Measurements from ENCODE around the gene HSPBP1. TPM values are rescaled to one million over a fixed set of nuclear protein-coding genes. Genes with fewer than 3 reads are reported as not detected.

The HSPBP1 gene
- total and polyA plus RNA-seq, 2 of the 13 experiments (the other 11 are each of a cell fraction or from before 2014, with no cell fraction given), result 22.3 to 33.7 TPM

GRCh38 chr19:55279770-55280643 lies at the start of gene HSPBP1 (continued):
- TF ChIP-seq KIAA2018 (CRISPR knock-in tag; IDR thresholded peaks at IDR 0.05; ENCODE audit: borderline replicate concordance) (no peak), BCLAF1 (IDR thresholded peaks at IDR 0.05) (no peak), ZFP41 (CRISPR knock-in tag; IDR thresholded peaks at IDR 0.05; ENCODE audit: borderline replicate concordance) (no peak), KLF9 (CRISPR knock-in tag; IDR thresholded peaks at IDR 0.05; ENCODE audit: low read depth) (no peak), NFE2L2 (IDR thresholded peaks at IDR 0.05; ENCODE audit: low read length) (no peak), ARID2 (CRISPR knock-in tag; IDR thresholded peaks at IDR 0.05; ENCODE audit: borderline replicate concordance) (no peak), PHF21A (CRISPR knock-in tag; IDR thresholded peaks at IDR 0.05) (0 out of 2 replicates have a peak, but pooled peaks have one; percentile 52), SSRP1 (CRISPR knock-in tag; IDR thresholded peaks at IDR 0.05) (no peak), ZNF652 (CRISPR knock-in tag; IDR thresholded peaks at IDR 0.05; ENCODE audit: borderline replicate concordance, low read depth) (no peak), ZNF205 (CRISPR knock-in tag; IDR thresholded peaks at IDR 0.05) (no peak), DPF2 (CRISPR knock-in tag; IDR thresholded peaks at IDR 0.05; ENCODE audit: borderline replicate concordance, low read depth) (no peak), SAFB2 (CRISPR knock-in tag; IDR thresholded peaks at IDR 0.05; ENCODE audit: borderline replicate concordance, low read depth) (no peak), PCBP2 (optimal IDR thresholded peaks at IDR 0.05; ENCODE audit: low read depth, low read length, poor library complexity, severe bottlenecking) (no peak), ZHX1 (CRISPR knock-in tag; IDR thresholded peaks at IDR 0.05; ENCODE audit: low read depth) (no peak)

All from HepG2 (cell line).